Esophagus (tissue), 2 donors: ENCODE data around the gene COL3A1. TPM values are rescaled to one million over a fixed set of nuclear protein-coding genes. Genes with fewer than 3 reads are reported as not detected.

ENCODE experiments used
- H3K27ac ChIP-seq, 2 donors: one replicate each; pipeline ENCODE4 v1.5.1; 2013; ENCODE audit warnings: low read depth in 2 of 2, mild to moderate bottlenecking in 2 of 2, inconsistent platforms in 1 of 2, low read length in 1 of 2, moderate library complexity in 1 of 2
- H3K27me3 ChIP-seq, 2 donors: one replicate each; pipeline ENCODE4 v1.6.1; 2013; ENCODE audit warnings: low read length in 2 of 2, control low read depth in 1 of 2, mild to moderate bottlenecking in 1 of 2; ENCODE audit not compliant: insufficient read depth in 2 of 2, control insufficient read depth in 1 of 2
- H3K36me3 ChIP-seq, 2 donors: one replicate each; pipeline ENCODE4 v1.6.1; 2013; ENCODE audit warnings: low read length in 1 of 2; ENCODE audit not compliant: control insufficient read depth in 2 of 2, insufficient read depth in 2 of 2
- H3K4me1 ChIP-seq, 2 donors: one replicate each; pipeline ENCODE4 v1.6.1; 2013; ENCODE audit warnings: low read length in 1 of 2; ENCODE audit not compliant: control insufficient read depth in 2 of 2, insufficient read depth in 2 of 2
- H3K4me3 ChIP-seq, 2 donors: one replicate each; pipeline ENCODE4 v1.5.1; 2013; ENCODE audit warnings: low read length in 2 of 2, mild to moderate bottlenecking in 2 of 2, low read depth in 1 of 2, moderate library complexity in 1 of 2
- H3K9me3 ChIP-seq, 2 donors: one replicate each; pipeline ENCODE4 v1.6.1; 2013; ENCODE audit warnings: mild to moderate bottlenecking in 2 of 2, low read depth in 1 of 2, low read length in 1 of 2, moderate library complexity in 1 of 2; ENCODE audit not compliant: control insufficient read depth in 2 of 2, insufficient read depth in 1 of 2
- WGBS, 2 donors: extraction: QIAGEN DNeasy Blood & Tissue Kit; methylation state at CpG; one replicate each; pipeline ENCODE4 v1.1.7; 2013; 5-methylcytosine and 5-hydroxymethylcytosine counted together
- polyA plus RNA-seq, 2 donors: library from polyadenylated mRNA; stranded (reverse); fragments of 200-250 nt; gene quantifications; one replicate each; pipeline ENCODE4 v1.2.3, GENCODE V29; 2013
- donor health status: healthy with polysubstance abuse.
- donor health status: Bipolar disorder and iron deficiency.

COL3A1 gene
- polyA plus RNA-seq, 2 donors, result 11.1 to 25.2 TPM

GRCh38 chr2:189013671-189014448 lies 39.7 kb downstream of the COL3A1 start:
- Histone ChIP-seq H3K27ac (peak overlapping the region in 1 of 2 donors; percentile 27), H3K4me1 (no peaks in the 10 kb centered on the region), H3K36me3 (no peaks in the 10 kb centered on the region), H3K9me3 (no peaks in the 10 kb centered on the region), H3K4me3 (no peak overlapping the region), H3K27me3 (no peaks in the 10 kb centered on the region)
- 65 to 67% methylated on average over 2 of the region's 2 CpGs for WGBS, 2 donors

DNA sequence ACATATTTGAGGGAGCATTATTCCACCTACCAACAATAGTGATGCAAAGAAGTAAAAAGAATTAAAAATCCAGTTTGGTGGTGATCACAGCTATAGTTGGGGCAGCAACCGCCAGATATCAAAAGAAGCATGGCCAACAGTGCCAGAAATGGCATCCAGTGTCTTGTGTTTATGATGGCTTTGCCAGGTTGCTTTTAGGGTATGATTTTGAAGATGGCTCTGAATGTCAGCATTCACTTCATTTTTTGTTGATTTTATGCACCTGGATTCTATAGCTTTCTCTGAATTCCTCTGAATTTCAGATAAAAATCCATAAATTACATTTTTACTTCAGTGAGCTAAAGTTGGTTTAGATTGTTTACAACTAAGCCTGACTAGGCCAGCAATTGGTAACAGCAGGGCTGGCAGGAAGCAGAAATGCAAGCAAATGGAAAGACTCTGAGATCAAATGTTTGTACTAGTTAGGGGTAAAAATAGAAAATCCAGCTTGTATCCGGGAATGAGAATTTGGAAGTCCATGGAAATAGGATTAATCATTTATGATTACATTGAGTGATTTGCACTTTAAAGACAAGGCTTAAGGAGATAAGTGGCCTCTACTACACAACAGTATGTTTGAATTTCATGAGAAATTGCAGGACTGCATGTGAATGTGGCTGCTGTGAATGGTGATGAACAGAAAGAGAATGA lies 40.4 kb downstream of the COL3A1 start:
- no peaks in the 10 kb centered on the region for H3K9me3 ChIP-seq
- H3K27ac ChIP-seq, result peak overlapping the region in 1 of 2 donors; percentile 27
- 57 to 64% methylated on average over 2 of the region's 2 CpGs for WGBS, 2 donors
- H3K4me3 ChIP-seq, result no peak overlapping the region
- H3K27me3 ChIP-seq, result no peaks in the 10 kb centered on the region
- H3K4me1 ChIP-seq, result no peaks in the 10 kb centered on the region
- no peaks in the 10 kb centered on the region for H3K36me3 ChIP-seq

- WGBS, 2 donors, result 33 to 39% methylated on average over 1 of the region's 1 CpG
- Histone ChIP-seq H3K9me3 (no peaks in the 10 kb centered on the region), H3K27me3 (no peaks in the 10 kb centered on the region), H3K4me1 (no peaks in the 10 kb centered on the region), H3K27ac (no peak overlapping the region), H3K4me3 (no peak overlapping the region), H3K36me3 (no peaks in the 10 kb centered on the region)
Observed at GRCh38 chr2:189015359-189015758, 41.2 kb downstream of the COL3A1 start.

DNA sequence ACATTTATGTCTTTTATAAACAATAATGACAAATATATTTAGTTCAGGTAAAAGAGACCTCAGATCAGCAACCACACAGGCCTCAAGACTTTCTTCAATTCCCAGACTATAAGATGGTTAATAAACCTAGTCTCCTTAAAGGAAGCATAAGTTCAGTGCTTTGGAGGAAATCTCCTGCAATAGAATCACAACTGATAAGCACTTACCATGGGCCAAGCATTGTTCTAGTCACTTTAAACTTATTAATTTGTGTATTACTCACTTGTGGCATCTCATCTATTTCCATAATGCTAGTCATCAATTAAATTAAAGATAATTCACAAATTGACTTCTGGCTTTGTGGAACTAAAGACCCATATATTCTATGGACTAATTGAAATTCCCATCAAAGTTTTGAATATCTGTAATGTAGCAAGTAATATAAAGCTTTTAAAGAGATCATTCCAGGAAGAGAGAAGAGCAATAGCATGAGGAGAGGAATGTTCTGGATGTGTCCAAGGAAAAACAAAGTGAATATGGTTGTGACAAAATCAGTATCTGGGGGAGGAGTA lies 42.2 kb downstream of the COL3A1 start:
- Histone ChIP-seq H3K36me3 (no peaks in the 10 kb centered on the region), H3K4me3 (no peak overlapping the region), H3K9me3 (no peaks in the 10 kb centered on the region), H3K27me3 (no peaks in the 10 kb centered on the region), H3K27ac (no peak overlapping the region), H3K4me1 (no peaks in the 10 kb centered on the region)

DNA sequence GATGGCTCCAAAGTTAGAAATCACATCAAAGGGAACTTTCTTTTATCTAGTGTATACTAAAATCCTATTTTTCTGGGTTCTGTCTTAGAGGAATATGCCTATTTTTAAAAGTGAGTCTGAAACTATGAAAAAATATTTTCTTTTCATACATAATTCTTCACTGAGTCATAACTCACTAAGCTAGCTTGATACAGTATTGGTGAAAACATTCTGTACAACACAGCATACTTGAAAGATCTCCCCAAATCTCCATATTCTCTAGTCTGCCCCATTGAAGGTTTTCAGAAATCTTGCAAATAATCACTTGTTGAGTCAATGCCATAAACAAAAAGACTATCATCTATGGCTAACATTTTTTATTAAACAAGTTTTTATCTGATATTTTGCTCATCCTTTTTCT lies 44.5 kb downstream of the COL3A1 start:
- H3K27me3 ChIP-seq, result no peaks in the 10 kb centered on the region
- H3K36me3 ChIP-seq, result no peaks in the 10 kb centered on the region
- no peak overlapping the region for H3K4me3 ChIP-seq
- H3K9me3 ChIP-seq, result no peaks in the 10 kb centered on the region
- no peak overlapping the region for H3K27ac ChIP-seq
- no peaks in the 10 kb centered on the region for H3K4me1 ChIP-seq

DNA sequence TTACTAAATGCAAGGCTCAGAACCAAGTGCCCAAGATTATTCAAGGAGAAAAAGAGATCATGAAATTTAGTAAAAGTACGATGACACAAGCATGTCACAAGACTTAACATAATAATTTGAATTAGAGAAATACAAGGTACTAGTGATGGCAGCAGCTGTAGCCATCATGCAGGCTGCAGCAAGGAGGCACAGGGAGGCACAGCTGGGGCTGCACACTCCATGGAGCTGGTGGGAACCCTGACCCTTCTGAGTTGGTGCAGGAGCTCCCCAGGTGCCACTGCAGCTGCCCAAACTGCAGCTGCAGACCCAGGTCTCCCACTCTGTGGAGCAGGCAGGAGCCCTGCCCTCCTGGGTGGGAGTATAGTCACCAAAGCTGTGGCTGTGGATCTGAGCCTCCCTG lies 46.0 kb downstream of the COL3A1 start:
- H3K27me3 ChIP-seq, result no peaks in the 10 kb centered on the region
- 80 to 87% methylated on average over 1 of the region's 1 CpG for WGBS, 2 donors
- no peaks in the 10 kb centered on the region for H3K9me3 ChIP-seq
- no peaks in the 10 kb centered on the region for H3K36me3 ChIP-seq
- no peak overlapping the region for H3K27ac ChIP-seq
- no peaks in the 10 kb centered on the region for H3K4me1 ChIP-seq
- no peak overlapping the region for H3K4me3 ChIP-seq

GRCh38 chr2:189022053-189022481 lies 47.9 kb downstream of the COL3A1 start:
- Histone ChIP-seq H3K27me3 (no peaks in the 10 kb centered on the region), H3K4me1 (no peaks in the 10 kb centered on the region), H3K36me3 (no peaks in the 10 kb centered on the region), H3K9me3 (no peaks in the 10 kb centered on the region), H3K27ac (no peak overlapping the region), H3K4me3 (no peak overlapping the region)
- WGBS, 2 donors, result 65 to 73% methylated on average over 7 of the region's 7 CpGs

- Histone ChIP-seq H3K4me1 (no peaks in the 10 kb centered on the region), H3K27ac (peak overlapping the region in 1 of 2 donors; percentile 22), H3K36me3 (no peaks in the 10 kb centered on the region), H3K27me3 (no peaks in the 10 kb centered on the region), H3K4me3 (no peak overlapping the region), H3K9me3 (no peaks in the 10 kb centered on the region)
- 72 to 78% methylated on average over 3 of the region's 3 CpGs for WGBS, 2 donors
Observed at GRCh38 chr2:189022492-189022891, 48.3 kb downstream of the COL3A1 start.

DNA sequence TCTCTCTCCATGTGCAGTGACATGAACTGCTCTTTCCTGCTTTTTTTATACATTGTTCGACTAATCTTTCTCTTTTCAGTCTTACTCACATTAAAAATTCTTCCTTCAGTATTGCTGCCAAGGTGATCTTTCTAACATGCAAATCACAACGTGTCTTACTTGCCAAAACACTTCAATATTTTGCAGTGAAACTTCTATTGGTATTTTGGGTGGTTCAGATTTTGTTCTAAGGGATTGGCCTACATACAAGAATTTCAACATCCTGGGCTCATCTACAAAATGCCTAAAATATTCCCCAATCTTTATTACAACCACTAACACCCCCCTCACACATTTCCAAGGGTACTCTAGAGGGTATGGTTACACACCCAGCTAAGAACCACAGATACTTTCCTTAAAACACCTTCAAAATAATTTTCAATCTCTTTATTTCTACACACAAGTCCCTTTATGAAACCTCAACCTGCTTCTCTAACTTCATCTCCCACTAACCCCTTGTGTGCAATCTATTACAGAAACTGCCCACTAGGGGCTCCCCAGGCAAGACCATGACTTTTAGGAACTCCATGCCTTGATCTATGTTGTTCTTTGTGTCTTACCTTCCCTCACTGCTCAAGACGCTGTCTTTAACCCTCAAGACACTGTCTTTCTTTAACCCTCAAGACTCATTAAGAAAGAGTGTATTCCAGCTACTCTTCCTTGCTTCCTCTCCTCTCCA lies 50.9 kb downstream of the COL3A1 start:
- H3K27me3 ChIP-seq, result no peaks in the 10 kb centered on the region
- no peaks in the 10 kb centered on the region for H3K36me3 ChIP-seq
- H3K4me1 ChIP-seq, result no peaks in the 10 kb centered on the region
- no peaks in the 10 kb centered on the region for H3K9me3 ChIP-seq
- WGBS, 2 donors, result 32 to 34% methylated on average over 3 of the region's 3 CpGs
- no peak overlapping the region for H3K4me3 ChIP-seq
- H3K27ac ChIP-seq, result no peak overlapping the region
